Tibial nerve (tissue), 4 donors: Measurements from ENCODE around the gene ANO10.

Experiments used
- CTCF ChIP-seq, 5 experiments: fragments of 200-600 bp in 3 of 5; fragments of 450-650 bp in 2 of 5; sonication (generic) in 3 of 5; IDR thresholded peaks; one replicate each; pipeline ENCODE4 v1.5.1; 2016 to 2019; ENCODE audit warnings: antibody characterized with exemption in 5 of 5, mild to moderate bottlenecking in 3 of 5, moderate library complexity in 2 of 5
- EP300 ChIP-seq, 2 donors: sonication (generic); formaldehyde crosslinking; IDR thresholded peaks; one replicate each; pipeline ENCODE4 v1.6.1; 2017; ENCODE audit warnings: antibody characterized with exemption in 2 of 2, mild to moderate bottlenecking in 1 of 2
- POLR2A ChIP-seq, 2 donors: fragments of 450-650 bp; IDR thresholded peaks; one replicate each; pipeline ENCODE4 v1.6.1; 2017; ENCODE audit warnings: antibody characterized with exemption in 2 of 2, mild to moderate bottlenecking in 2 of 2, moderate library complexity in 2 of 2

DNA sequence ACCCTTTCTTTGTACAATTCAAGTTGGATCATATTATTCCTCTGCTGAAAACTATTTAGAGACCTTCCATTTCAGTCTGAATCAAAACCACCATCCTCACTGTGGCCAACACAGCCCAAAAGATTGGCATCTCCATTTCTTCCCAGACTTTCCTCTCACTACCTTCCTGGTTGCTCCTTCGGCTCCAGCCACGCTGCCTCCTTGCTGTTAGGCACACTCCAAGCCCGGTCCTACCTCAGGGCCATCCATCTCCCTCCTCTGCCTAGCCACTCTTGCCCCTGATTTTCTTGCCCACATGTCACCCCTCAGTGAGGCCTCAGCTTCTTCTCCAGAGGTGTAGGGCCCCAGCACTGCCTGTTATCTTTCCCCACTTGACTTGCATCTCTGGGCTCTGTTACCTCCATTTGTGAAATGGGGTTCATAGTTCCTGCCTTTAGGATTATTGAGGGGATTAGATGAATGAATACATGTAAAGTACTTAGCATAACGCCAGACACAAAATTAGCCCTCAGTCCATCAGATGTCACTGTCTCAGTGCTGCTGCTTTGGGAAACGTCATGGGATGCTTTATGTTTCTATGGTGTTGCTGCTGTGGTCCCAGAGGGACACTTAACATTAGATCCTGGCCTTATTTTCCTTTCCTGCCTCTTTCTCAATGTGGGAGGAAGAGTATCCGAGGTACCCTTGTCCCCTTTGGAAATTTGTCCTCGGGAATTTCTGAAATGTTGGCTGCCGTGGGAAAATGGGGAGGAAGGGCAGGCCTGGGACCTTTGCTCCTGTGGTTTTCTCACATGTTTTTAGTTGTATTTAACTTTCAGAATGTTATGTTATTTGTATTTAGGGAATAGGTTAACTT, 304.1 kb downstream of the ANO10 start:
- no peak for TF ChIP-seq CTCF (IDR thresholded peaks at IDR 0.05)
- no peak for TF ChIP-seq POLR2A (IDR thresholded peaks at IDR 0.05)
- TF ChIP-seq EP300 (IDR thresholded peaks at IDR 0.05): peak in 1 of 2 donors; percentile 66
